GM21717 (cell line): Measurements from ENCODE around the gene SRSF3.
"Not testable (repeated sequence)": the region's sequence is repeated elsewhere in the genome, so short reads cannot be mapped to it uniquely, and the experiment has no call there.

Source experiments
- ATAC-seq: cut with Tn5 transposase; IDR thresholded peaks from one replicate; pipeline ENCODE4 v1.9.1; 2021; ENCODE audit warnings: mild to moderate bottlenecking, moderate library complexity; ENCODE audit not compliant: unreplicated experiment

SRSF3 gene

GRCh38 chr6:36642913-36643817, 49.0 kb downstream of the SRSF3 start:
- no peak for ATAC-seq

- no peak for ATAC-seq
Observed at GRCh38 chr6:36643977-36644376, 49.8 kb downstream of the SRSF3 start.

DNA sequence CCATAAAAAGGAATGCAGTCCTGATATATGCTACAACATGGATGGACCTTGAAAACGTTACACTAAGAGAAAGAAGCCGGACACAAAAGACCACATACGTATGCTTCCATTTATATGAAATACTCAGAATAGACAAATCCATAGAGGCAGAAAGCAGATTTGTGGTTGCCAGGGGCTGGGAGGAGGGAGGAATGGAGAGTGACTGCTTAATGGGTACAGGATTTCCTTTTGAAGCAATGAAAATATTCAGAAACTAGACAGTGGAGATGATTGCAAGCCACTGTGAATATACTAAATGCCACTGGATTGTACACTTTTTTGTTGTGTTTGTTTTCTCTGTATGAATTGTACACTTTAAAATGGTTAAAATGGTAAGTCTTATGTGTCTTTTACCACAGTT, 54.9 kb downstream of the SRSF3 start:
- no peak for ATAC-seq

DNA sequence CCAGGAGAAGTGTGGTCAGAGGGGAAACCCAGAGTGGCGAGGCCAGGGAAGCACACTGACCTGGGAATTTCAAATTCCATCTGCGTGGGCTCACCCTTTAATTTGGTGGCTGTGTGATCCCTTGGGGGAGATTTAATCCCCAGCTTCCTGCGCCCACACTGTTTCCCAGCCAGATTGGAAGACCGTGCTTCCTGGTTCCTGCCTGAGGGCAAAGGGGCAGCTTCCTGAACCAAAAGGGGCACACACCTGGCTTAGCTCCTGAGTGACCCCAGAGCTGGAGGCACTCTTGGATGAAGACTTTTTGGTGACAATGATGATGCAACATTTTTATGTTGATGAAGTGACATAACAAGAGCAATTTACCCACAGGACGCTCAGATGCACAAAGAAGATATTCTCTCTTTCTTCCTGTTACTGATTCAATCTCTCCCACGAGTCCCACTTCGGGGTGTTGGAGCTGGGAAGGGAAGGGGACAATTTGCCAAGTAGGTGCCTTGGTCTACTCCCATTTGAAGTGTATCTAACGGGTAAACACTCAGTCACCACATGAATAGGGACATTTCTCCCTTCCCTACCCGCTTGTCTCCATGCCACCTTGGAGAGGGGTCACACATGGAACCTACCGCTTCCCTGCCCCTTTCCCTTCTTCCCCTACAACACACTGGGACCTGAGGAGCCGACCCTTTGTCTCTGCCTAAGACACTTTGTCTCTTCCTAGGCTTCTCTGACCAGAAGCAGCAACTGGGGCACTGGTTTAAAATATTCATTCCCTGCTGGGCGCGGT, 55.7 kb downstream of the SRSF3 start:
- ATAC-seq = no peak

DNA sequence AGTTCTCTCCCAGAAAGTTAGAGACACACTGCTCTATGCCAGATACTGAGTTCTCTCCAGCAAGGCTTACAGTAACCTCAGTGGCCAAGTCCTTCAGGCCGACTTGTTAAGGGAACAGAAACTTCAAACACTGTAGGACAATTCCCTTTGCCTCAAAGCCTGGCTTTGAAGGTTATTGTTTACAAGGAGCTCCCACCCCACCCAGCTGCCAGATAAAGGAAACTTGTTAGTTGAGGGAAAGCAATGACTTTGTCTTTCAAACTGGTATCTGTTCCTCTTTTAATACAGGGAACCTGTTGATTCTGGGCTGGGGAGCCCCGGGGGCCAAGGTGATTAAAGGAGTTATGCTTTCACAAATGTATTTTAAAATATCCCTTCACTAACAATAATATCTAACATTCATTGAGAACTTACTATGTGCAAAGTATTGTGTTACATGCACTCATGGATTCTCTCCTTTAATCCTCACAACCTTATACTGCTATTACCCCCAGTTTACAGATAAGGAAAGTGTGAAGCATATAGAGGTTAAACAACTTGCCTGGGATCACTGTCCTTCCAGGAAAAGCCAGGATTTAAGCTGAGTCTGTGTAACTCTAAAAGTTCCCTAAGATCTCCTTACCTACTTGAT, 56.8 kb downstream of the SRSF3 start:
- peak; percentile 57 for ATAC-seq

DNA sequence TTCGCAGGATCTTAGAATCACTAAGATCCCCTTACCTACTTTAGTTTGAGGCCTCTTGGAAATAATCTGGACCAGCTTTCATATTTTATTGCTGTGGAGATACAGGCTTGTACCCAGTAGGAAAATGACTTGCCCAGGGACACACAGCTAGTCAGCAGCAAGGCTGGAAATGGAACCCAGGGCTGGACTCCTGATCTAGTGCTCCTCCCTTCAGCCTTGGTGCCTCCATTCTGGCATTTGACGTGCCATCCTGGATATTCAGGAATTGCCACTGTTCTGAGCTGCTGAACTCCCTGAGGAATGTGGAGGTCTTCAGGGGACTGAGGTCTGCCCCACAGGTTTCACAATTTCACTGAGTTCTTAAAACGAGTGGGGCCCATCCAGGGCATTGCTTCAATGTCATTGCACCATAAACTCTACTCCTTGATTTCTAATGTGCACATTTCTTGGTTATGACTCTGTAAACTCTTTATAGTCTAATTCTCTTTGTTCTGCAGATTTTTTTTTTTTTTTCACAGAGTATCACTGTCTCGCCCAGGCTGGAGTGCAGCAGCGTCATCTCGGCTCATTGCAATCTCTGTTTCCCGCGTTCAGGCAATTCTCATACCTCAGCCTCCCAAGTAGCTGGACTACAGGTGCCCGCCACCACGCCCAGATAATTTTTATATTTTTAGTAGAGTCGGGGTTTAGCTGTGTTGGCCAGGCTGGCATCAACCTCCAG, 57.7 kb downstream of the SRSF3 start:
- ATAC-seq = no peak

DNA sequence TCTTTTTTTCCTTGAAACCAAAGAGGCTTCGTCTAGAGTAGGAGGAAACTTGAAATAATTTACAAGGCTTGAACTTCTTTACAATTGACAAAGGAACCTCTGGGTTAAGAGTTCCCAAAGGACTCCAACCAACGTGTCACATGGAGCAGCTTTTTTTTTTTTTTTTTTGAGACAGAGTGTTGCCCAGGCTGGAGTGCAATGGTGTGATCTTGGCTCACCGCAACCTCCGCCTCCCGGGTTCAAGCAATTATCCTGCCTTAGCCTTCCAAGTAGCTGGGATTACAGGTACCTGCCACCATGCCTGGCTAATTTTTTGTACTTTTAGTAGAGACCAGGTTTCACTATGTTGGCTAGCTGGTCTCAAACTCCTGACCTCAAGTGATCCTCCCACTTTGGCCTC, 60.3 kb downstream of the SRSF3 start:
- ATAC-seq = not testable (repeated sequence)
